GM21737 (cell line): ENCODE measurements around the gene ECM1.

Experiments used
- ATAC-seq: cut with Tn5 transposase; IDR thresholded peaks from one replicate; pipeline ENCODE4 v1.9.1; 2021; ENCODE audit warnings: mild to moderate bottlenecking, moderate library complexity; ENCODE audit not compliant: unreplicated experiment

Gene ECM1

DNA sequence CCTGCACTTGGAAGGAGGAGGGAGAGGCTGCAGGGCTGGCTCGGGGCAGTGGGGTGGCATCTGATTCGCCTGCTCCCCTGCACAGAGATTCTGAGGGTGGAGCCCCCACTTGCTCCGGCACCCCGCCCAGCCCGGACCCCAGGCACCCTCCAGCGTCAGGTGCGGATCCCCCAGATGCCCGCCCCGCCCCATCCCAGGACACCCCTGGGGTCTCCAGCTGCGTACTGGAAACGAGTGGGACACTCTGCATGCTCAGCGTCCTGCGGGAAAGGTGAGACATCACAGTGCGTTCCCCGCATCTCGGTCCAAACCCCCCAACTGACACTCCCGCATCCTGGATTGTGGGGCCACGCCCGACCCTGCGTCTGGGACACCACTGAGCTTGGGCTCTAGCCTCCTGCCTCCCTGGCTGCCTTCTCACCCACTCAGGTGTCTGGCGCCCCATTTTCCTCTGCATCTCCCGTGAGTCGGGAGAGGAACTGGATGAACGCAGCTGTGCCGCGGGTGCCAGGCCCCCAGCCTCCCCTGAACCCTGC is 49.2 kb downstream of the ECM1 start:
- ATAC-seq, result no peak

DNA sequence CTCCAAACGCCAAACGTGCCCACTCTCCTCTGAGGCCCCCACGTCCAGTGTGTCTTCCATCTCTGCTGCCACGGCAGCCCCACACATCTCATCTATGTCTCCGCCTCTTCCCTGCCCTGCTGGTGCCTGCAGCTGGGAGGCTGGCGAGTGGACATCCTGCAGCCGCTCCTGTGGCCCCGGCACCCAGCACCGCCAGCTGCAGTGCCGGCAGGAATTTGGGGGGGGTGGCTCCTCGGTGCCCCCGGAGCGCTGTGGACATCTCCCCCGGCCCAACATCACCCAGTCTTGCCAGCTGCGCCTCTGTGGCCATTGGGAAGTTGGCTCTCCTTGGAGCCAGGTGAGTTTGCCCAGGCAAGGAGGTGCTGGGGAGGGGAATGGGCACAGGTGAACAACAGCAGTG is 49.9 kb downstream of the ECM1 start:
- ATAC-seq, result no peak

DNA sequence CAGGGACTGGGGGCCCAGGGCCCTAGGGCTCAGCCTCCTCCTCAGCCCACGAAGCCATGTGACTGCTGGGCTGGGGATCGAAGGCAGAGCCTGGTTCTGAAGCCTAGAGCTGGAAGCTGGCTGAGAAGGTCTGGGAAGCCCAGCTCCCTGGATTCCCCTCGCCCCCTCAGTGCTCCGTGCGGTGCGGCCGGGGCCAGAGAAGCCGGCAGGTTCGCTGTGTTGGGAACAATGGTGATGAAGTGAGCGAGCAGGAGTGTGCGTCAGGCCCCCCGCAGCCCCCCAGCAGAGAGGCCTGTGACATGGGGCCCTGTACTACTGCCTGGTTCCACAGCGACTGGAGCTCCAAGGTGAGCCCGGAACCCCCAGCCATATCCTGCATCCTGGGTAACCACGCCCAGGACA is 50.4 kb downstream of the ECM1 start:
- ATAC-seq, result no peak

DNA sequence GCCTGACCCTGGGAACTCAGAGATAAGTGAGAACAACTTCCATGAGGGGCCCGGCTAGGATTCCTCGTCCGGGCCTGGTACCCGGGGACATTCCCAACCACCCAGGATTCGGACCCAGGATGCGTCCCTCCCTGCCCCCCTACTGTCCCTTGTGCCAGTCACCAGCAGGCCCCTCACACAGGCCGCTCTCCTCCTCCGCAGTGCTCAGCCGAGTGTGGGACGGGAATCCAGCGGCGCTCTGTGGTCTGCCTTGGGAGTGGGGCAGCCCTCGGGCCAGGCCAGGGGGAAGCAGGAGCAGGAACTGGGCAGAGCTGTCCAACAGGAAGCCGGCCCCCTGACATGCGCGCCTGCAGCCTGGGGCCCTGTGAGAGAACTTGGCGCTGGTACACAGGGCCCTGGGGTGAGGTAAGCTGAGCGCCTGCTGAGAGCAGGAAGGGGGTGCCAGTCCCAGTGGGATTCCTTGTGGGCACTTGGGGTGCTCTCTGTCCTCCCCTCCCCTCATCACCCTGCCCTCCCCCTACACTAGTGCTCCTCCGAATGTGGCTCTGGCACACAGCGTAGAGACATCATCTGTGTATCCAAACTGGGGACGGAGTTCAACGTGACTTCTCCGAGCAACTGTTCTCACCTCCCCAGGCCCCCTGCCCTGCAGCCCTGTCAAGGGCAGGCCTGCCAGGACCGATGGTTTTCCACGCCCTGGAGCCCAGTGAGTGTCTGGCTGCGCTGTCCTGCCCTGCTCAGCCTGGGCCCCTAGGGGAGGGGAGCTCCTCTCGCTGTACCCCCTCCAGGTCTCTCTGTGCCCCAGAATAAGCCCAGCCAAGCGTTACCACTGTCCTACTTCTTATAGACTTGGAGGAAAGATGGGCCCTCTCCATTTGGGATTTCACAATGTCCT is 51.1 kb downstream of the ECM1 start:
- ATAC-seq, result no peak

- ATAC-seq, result no peak
Observed at GRCh38 chr1:150559656-150560010, 51.7 kb downstream of the ECM1 start.

- ATAC-seq, result no peak
Observed at GRCh38 chr1:150560011-150560438, 52.1 kb downstream of the ECM1 start.

GRCh38 chr1:150560576-150561253 is 52.8 kb downstream of the ECM1 start:
- ATAC-seq, result peak; percentile 38

DNA sequence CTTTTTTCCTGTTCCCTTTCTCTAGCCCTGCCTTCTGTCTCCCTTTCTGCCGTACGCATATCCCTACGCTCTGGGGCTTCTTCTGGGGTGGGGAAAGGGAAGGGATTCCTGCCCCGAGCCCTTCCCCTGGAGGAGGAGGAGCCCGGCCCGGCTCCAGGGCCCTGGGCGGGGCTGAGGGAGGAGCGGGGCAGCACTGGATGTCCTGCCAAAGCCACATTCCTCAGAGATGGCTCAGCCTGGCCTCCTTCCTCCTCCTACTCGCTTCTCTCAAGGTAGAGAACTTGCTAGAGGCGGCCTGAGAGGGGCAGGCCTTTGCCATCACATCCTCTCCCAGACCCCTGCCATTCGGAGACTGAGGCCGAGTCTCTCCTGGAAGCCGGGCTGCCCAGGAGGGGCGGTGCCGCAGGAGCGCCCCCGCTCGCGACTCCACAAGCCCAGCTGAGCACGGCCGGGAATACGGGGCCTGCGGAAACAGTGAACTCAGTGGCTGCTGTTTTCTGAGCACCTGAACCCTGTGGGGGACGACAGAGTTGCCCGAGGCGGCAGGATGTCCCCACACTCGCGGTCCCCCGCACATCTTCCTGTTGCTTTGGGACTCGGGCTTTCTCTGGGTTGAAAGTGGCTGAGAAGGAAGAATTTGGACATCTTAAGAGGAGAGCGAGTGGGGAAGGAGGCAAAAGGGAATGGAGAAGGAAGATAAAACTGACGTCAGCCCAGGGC is 53.5 kb downstream of the ECM1 start:
- peak; percentile 9 for ATAC-seq

DNA sequence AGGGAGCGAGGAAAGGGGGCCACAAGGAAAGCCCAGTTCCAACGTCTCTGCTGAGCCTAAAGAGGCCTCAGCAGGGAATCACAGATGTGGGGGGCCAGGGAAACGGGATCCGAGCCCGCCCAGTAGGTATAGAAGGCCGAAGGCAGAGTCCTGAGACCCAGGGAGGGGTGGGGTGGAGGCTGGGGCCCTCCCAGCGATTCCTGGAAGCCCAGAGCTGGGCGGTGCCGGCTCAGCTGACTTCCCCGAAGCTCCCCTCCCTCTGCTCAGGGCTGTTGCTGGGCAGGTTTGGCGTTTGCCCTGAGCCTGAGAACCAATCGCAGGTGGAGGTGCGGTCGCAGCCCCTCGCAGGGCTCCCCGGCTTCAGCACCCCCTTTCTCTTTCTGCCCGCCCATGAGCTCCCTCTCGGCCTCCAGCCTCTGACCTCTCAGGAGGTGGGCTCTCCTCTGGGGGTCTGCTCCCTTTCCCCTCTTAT is 54.1 kb downstream of the ECM1 start:
- ATAC-seq, result peak; percentile 38

DNA sequence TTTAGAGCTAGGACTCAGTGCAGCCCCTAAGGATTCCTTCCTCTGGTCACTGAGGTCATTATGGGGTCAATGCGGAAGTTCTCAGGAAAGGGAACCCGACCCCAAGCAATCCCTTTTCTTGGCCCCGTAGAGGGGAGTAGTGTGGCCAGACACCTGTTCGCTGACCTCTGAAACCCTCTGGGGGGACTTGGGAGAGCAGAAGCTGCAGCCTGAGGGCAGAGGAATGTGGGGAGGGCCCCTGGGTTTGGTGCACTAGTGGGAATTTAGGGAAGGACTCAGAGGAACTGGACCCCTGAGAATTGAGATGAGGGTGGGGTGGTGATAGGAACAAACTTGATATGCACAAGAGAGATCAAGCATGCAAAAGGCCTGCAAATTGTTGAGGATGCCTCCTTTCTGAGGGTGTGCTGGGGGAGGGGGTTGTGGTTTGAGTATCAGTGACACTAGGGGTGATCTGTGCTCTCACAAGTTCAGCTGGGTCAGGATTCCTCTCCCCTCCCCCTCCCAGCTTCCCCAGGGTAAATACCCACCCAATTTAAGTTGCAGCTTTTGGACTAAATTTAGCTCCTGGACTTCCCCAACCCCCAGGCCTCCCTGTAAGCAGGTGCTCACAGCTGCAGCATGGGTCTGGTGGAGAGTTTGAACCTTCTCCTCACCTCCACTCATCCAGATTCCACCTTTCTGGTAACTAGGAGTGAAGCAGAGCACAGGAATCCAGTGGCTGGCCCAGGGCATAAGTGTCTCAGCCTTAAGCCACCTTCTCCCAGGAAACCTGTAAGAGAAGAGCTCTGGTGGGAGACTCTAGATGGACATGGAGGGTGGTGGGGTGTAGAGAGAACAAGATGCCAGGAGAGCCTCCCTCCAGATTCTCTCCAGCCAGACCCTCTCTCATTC is 54.8 kb downstream of the ECM1 start:
- ATAC-seq, result peak; percentile 32
